Transverse colon (tissue), 4 donors: ENCODE data around the gene CMTM6.

Experiments used
- EP300 ChIP-seq: sonication (generic); formaldehyde crosslinking; IDR thresholded peaks from one replicate; pipeline ENCODE4 v1.6.1; 2017; ENCODE audit warnings: antibody characterized with exemption, low read depth
- POLR2A ChIP-seq: fragments of 450-650 bp; IDR thresholded peaks from one replicate; pipeline ENCODE4 v1.6.1; 2016; ENCODE audit warnings: antibody characterized with exemption, mild to moderate bottlenecking, moderate library complexity
- POLR2AphosphoS5 ChIP-seq, 3 donors: sonication (generic); formaldehyde crosslinking; IDR thresholded peaks; one replicate each; pipeline ENCODE4 v1.6.1; 2016; ENCODE audit warnings: antibody characterized with exemption in 3 of 3
- TF ChIP-seq, protein P1 (sequence below), 5 experiments: fragments of 200-600 bp in 3 of 5; fragments of 450-650 bp in 2 of 5; sonication (generic) in 3 of 5; IDR thresholded peaks; 1 replicate in 2 of 5; 2 replicates in 3 of 5; pipeline ENCODE4 v1.5.1; 2016 to 2017; ENCODE audit warnings: antibody characterized with exemption in 5 of 5, inconsistent platforms in 3 of 5, mild to moderate bottlenecking in 2 of 5, moderate library complexity in 1 of 5

DNA sequence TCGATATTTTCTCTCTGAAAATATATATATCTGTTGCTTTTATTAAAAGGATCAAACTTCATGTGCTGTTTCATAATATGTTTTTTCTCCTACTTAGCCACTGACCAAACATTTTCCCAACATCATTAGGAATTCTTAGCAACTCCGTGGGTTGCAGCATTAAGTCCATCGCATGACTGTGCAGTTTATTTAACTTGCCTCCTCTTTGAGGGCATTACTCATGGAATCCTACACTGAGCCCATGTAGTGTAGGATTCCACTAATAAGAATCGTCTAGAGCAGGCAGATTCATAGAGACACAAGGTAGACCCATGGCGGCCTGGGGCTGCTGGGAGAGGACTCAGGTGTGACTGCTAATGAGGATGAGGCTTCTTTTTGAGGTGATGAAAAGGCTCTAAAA is 49.3 kb downstream of the CMTM6 start:
- TF ChIP-seq, protein P1, sequence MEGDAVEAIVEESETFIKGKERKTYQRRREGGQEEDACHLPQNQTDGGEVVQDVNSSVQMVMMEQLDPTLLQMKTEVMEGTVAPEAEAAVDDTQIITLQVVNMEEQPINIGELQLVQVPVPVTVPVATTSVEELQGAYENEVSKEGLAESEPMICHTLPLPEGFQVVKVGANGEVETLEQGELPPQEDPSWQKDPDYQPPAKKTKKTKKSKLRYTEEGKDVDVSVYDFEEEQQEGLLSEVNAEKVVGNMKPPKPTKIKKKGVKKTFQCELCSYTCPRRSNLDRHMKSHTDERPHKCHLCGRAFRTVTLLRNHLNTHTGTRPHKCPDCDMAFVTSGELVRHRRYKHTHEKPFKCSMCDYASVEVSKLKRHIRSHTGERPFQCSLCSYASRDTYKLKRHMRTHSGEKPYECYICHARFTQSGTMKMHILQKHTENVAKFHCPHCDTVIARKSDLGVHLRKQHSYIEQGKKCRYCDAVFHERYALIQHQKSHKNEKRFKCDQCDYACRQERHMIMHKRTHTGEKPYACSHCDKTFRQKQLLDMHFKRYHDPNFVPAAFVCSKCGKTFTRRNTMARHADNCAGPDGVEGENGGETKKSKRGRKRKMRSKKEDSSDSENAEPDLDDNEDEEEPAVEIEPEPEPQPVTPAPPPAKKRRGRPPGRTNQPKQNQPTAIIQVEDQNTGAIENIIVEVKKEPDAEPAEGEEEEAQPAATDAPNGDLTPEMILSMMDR (IDR thresholded peaks at IDR 0.05), result no peak
- TF ChIP-seq POLR2A (no peak), EP300 (no peak), POLR2AphosphoS5 (IDR thresholded peaks at IDR 0.05) (no peak)
